OCI-LY1 (cell line): ENCODE data around the gene NAA16.

ENCODE experiments used
- H2AFZ ChIP-seq: fragments of 200-600 bp; sonication (generic), shearing (Covaris generic); 2 replicates; pipeline ENCODE4 v1.6.0; 2014; ENCODE audit warnings: antibody characterized with exemption, mild to moderate bottlenecking, low read length
- H3F3A ChIP-seq: fragments of 200-600 bp; sonication (generic), shearing (Covaris generic); 2 replicates; pipeline ENCODE4 v1.6.0; 2014; ENCODE audit warnings: mild to moderate bottlenecking, antibody characterized with exemption, low read length, moderate library complexity; ENCODE audit not compliant: insufficient read depth
- H3K27ac ChIP-seq: fragments of 200-600 bp; sonication (generic); 2 replicates; pipeline ENCODE4 v1.5.1; 2014; ENCODE audit warnings: low read length, mixed run types, mild to moderate bottlenecking, low read depth; ENCODE audit not compliant: poor library complexity, severe bottlenecking
- H3K27me3 ChIP-seq: fragments of 200-600 bp; sonication (generic); 2 replicates; pipeline ENCODE4 v1.6.0; 2014; ENCODE audit warnings: antibody characterized with exemption, mild to moderate bottlenecking, low read length, moderate library complexity; ENCODE audit not compliant: insufficient read depth
- H3K36me3 ChIP-seq: fragments of 200-600 bp; sonication (generic); 2 replicates; pipeline ENCODE4 v1.6.1; 2014; ENCODE audit warnings: mild to moderate bottlenecking, antibody characterized with exemption, low read length, moderate library complexity, mixed read lengths; ENCODE audit not compliant: insufficient read depth
- H3K4me1 ChIP-seq: fragments of 200-600 bp; sonication (generic); 2 replicates; pipeline ENCODE4 v1.5.1; 2014; ENCODE audit warnings: mild to moderate bottlenecking, low read length, moderate library complexity; ENCODE audit not compliant: insufficient read depth, severe bottlenecking
- H3K4me2 ChIP-seq: fragments of 200-600 bp; sonication (generic), shearing (Covaris generic); 2 replicates; pipeline ENCODE4 v1.6.1; 2014; ENCODE audit warnings: low read length
- H3K4me3 ChIP-seq: fragments of 200-600 bp; sonication (generic); 2 replicates; pipeline ENCODE4 v1.5.1; 2014; ENCODE audit warnings: low read length, low read depth, mild to moderate bottlenecking, mixed read lengths; ENCODE audit not compliant: poor library complexity, severe bottlenecking
- H3K79me2 ChIP-seq: fragments of 200-600 bp; shearing (Covaris generic); 2 replicates; pipeline ENCODE4 v1.6.1; 2016; ENCODE audit warnings: mixed run types, low read length, mixed read lengths; ENCODE audit not compliant: insufficient read depth
- H3K9ac ChIP-seq: fragments of 200-600 bp; sonication (generic), shearing (Covaris generic); 2 replicates; pipeline ENCODE4 v1.6.1; 2014; ENCODE audit warnings: mild to moderate bottlenecking, low read length, mixed read lengths
- H3K9me2 ChIP-seq: fragments of 200-600 bp; sonication (generic), shearing (Covaris generic); 2 replicates; pipeline ENCODE4 v1.6.1; 2014; ENCODE audit warnings: low read depth, mild to moderate bottlenecking, low read length, mixed read lengths
- H3K9me3 ChIP-seq: fragments of 200-600 bp; shearing (Covaris generic); 2 replicates; pipeline ENCODE4 v1.6.1; 2014; ENCODE audit warnings: low read length, mixed read lengths
- H4K20me1 ChIP-seq: fragments of 200-600 bp; sonication (generic), shearing (Covaris generic); 2 replicates; pipeline ENCODE4 v1.6.0; 2016; ENCODE audit warnings: mild to moderate bottlenecking, low read length; ENCODE audit not compliant: insufficient read depth
- EZH2 ChIP-seq: fragments of 200-600 bp; sonication (generic), shearing (Covaris generic); IDR thresholded peaks from 2 replicates; pipeline ENCODE4 v1.8.0; 2017; ENCODE audit warnings: borderline replicate concordance, mixed run types, mild to moderate bottlenecking, antibody characterized with exemption, low read length, moderate library complexity, mixed read lengths
- TF ChIP-seq, protein P1 (sequence below): fragments of 200-600 bp; sonication (generic), shearing (Covaris generic); IDR thresholded peaks from 2 replicates; pipeline ENCODE4 v1.5.1; 2017; ENCODE audit warnings: mild to moderate bottlenecking, antibody characterized with exemption, low read length, moderate library complexity, mixed read lengths

Gene NAA16

DNA sequence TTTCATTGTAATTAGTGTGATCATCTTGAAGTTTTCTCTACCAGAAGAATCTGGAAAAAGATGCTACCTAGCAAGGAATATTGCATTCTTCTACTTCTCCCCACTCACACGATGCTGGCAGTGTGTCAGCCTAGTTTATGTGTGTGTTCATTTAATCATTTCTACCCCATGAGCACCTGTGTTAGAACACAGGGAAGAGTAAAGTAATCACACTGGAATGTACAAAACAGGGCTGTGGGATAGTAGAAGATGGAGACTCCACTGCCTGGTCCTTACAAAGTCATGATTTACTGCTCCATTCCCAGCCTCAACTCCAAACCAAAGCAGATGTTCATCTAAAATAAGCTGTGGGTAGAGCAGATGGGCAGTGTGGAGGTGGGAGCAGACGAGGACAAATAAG is 98.5 kb downstream of the NAA16 start:
- Histone ChIP-seq H3K9me3 (no peaks in the 10 kb centered on the region), H2AFZ (peak overlapping the region; percentile 58; the same call in 1 of the 2 replicates), H3K4me3 (no peak overlapping the region), H3K9ac (no peak overlapping the region), H3F3A (no peaks in the 10 kb centered on the region), H3K36me3 (no peaks in the 10 kb centered on the region), H3K4me2 (no peak overlapping the region), H3K79me2 (no peaks in the 10 kb centered on the region), H3K27me3 (no peaks in the 10 kb centered on the region), H4K20me1 (no peaks in the 10 kb centered on the region), H3K9me2 (no peaks in the 10 kb centered on the region), H3K27ac (no peak overlapping the region), H3K4me1 (peaks cover 16% of the 10 kb centered on the region)
- TF ChIP-seq, protein P1, sequence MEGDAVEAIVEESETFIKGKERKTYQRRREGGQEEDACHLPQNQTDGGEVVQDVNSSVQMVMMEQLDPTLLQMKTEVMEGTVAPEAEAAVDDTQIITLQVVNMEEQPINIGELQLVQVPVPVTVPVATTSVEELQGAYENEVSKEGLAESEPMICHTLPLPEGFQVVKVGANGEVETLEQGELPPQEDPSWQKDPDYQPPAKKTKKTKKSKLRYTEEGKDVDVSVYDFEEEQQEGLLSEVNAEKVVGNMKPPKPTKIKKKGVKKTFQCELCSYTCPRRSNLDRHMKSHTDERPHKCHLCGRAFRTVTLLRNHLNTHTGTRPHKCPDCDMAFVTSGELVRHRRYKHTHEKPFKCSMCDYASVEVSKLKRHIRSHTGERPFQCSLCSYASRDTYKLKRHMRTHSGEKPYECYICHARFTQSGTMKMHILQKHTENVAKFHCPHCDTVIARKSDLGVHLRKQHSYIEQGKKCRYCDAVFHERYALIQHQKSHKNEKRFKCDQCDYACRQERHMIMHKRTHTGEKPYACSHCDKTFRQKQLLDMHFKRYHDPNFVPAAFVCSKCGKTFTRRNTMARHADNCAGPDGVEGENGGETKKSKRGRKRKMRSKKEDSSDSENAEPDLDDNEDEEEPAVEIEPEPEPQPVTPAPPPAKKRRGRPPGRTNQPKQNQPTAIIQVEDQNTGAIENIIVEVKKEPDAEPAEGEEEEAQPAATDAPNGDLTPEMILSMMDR = no peak
- no peak for TF ChIP-seq EZH2

DNA sequence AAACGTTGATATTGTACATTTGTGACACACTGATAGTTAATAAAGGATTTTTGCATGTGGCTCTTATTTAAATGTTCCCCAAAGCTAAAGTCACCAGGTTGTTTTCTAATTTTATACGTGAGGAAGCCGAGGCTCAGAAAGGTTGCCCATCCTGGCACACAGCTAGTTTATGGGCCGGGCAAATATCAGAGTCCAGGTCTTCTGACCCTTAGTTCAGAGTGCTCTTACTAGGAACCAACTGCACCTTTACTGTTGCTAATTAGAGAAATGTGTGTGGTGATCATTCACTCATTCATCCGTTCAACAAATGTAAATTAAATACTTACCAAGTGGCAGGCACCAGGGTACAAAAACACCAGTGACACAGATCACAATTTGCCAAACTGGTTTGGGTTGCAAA is 100.0 kb downstream of the NAA16 start:
- Histone ChIP-seq H3K4me3 (no peak overlapping the region), H3K4me2 (no peak overlapping the region; the same call in 1 of the 2 replicates), H3K27me3 (no peaks in the 10 kb centered on the region), H3K9ac (no peak overlapping the region; the same call in 1 of the 2 replicates), H4K20me1 (no peaks in the 10 kb centered on the region), H3K27ac (peak overlapping the region; percentile 1), H3F3A (no peaks in the 10 kb centered on the region), H3K79me2 (no peaks in the 10 kb centered on the region), H3K4me1 (peaks cover 16% of the 10 kb centered on the region), H2AFZ (no peak overlapping the region), H3K9me2 (no peaks in the 10 kb centered on the region), H3K36me3 (no peaks in the 10 kb centered on the region), H3K9me3 (no peaks in the 10 kb centered on the region)
- TF ChIP-seq, protein P1 = no peak
- TF ChIP-seq EZH2 = no peak

DNA sequence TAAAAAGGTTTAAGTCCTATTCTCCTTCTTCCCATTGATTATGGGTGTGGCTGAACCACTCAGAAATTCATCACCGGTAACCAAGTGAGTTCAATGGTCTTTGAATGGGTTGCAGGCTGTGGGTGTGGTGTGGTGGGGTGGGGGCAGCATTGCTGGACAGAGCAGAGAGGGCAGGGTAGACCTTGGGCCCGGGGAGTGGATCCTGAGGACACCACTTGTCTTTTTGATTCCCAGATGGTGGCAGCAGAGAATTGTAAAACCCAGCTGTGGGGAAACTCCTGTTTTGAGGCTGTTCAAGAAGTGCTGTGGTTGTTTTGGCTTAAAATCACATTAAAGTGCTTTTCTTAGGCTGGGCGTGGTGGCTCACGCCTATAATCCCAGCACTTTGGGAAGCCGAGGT is 100.5 kb downstream of the NAA16 start:
- Histone ChIP-seq H3K79me2 (no peaks in the 10 kb centered on the region), H3K9me3 (no peaks in the 10 kb centered on the region), H3K4me2 (no peak overlapping the region; the same call in 1 of the 2 replicates), H2AFZ (no peak overlapping the region), H3K9ac (no peak overlapping the region; the same call in 1 of the 2 replicates), H3K36me3 (no peaks in the 10 kb centered on the region), H4K20me1 (no peaks in the 10 kb centered on the region), H3K27me3 (no peaks in the 10 kb centered on the region), H3K9me2 (no peaks in the 10 kb centered on the region), H3K27ac (peak overlapping the region; percentile 1), H3K4me1 (peaks cover 16% of the 10 kb centered on the region), H3K4me3 (no peak overlapping the region), H3F3A (no peaks in the 10 kb centered on the region)
- no peak for TF ChIP-seq EZH2
- TF ChIP-seq, protein P1 = peak; percentile 66
